OCI-LY3 (cell line): ENCODE measurements around the gene PELI1.

Source experiments
- H2AFZ ChIP-seq: fragments of 200-600, 300-600 bp; shearing (Covaris generic); 2 replicates; pipeline ENCODE4 v1.6.0; 2014; ENCODE audit warnings: antibody characterized with exemption, low read depth, low read length
- H3K27ac ChIP-seq: fragments of 200-600, 300-600 bp; sonication (generic); 2 replicates; pipeline ENCODE4 v1.5.1; 2014; ENCODE audit warnings: mild to moderate bottlenecking, low read length, moderate library complexity, mixed read lengths
- H3K27me3 ChIP-seq: fragments of 200-600, 300-600 bp; sonication (generic); 2 replicates; pipeline ENCODE4 v1.6.1; 2014; ENCODE audit warnings: low read depth, low read length, mixed read lengths
- H3K36me3 ChIP-seq: fragments of 200-600, 300-600 bp; sonication (generic); replicated peaks from 2 replicates; pipeline ENCODE3; 2014; ENCODE audit warnings: low read depth, low read length, mixed read lengths
- H3K4me1 ChIP-seq: fragments of 300-600, 200-600 bp; sonication (generic); 2 replicates; pipeline ENCODE4 v1.6.1; 2014; ENCODE audit warnings: low read length, mixed read lengths
- H3K4me2 ChIP-seq: fragments of 200-600, 300-600 bp; sonication (generic); 2 replicates; pipeline ENCODE4 v1.6.1; 2014; ENCODE audit warnings: low read length, mixed read lengths
- H3K4me3 ChIP-seq: fragments of 300-600, 200-600 bp; sonication (generic); 2 replicates; pipeline ENCODE4 v1.5.1; 2014; ENCODE audit warnings: antibody characterized with exemption, mild to moderate bottlenecking, low read length, moderate library complexity
- H3K79me2 ChIP-seq: fragments of 300-600, 200-600 bp; shearing (Covaris generic); 2 replicates; pipeline ENCODE4 v1.6.1; 2014; ENCODE audit warnings: mild to moderate bottlenecking, low read length, mixed read lengths
- H3K9ac ChIP-seq: fragments of 300-600, 200-600 bp; shearing (Covaris generic); 2 replicates; pipeline ENCODE4 v1.6.0; 2014; ENCODE audit warnings: mild to moderate bottlenecking, low read length, moderate library complexity
- H3K9me3 ChIP-seq: fragments of 200-600, 300-600 bp; shearing (Covaris generic); 2 replicates; pipeline ENCODE4 v1.6.1; 2014; ENCODE audit warnings: low read length, mixed read lengths; ENCODE audit not compliant: insufficient read depth
- H4K20me1 ChIP-seq: fragments of 200-600, 300-600 bp; sonication (generic); 2 replicates; pipeline ENCODE4 v1.6.1; 2016; ENCODE audit warnings: low read length, mixed read lengths; ENCODE audit not compliant: insufficient read depth
- EZH2phosphoT487 ChIP-seq: fragments of 200-600 bp; shearing (Covaris generic); IDR thresholded peaks from 2 replicates; pipeline ENCODE4 v1.6.1; 2018; ENCODE audit warnings: antibody characterized with exemption, mixed run types, low read depth
- TF ChIP-seq, protein P1 (sequence below): fragments of 200-600, 300-600 bp; sonication (generic); IDR thresholded peaks from 2 replicates; pipeline ENCODE4 v1.5.1; 2014; ENCODE audit warnings: antibody characterized with exemption, low read length, low read depth

The PELI1 gene

DNA sequence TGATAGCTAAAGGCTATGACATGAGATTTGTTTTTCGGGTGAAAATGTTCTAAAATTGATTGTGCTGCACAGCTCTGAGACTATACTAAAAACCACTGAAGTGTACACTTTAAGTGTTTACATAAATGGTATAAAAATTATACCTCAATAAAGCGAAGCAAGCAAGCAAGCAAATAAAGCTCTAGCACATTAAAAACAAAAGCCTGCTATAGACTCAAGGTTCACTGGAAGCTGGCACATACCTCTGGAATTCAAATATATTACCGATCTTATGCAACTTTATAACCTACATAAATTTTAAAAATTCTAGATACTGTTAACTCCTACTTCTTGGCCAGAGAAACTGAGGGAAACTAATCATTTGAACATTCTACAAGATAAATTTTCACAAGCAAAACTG is 20.1 kb downstream of the PELI1 start:
- H3K4me1 ChIP-seq = peaks cover 20% of the 10 kb centered on the region
- TF ChIP-seq, protein P1, sequence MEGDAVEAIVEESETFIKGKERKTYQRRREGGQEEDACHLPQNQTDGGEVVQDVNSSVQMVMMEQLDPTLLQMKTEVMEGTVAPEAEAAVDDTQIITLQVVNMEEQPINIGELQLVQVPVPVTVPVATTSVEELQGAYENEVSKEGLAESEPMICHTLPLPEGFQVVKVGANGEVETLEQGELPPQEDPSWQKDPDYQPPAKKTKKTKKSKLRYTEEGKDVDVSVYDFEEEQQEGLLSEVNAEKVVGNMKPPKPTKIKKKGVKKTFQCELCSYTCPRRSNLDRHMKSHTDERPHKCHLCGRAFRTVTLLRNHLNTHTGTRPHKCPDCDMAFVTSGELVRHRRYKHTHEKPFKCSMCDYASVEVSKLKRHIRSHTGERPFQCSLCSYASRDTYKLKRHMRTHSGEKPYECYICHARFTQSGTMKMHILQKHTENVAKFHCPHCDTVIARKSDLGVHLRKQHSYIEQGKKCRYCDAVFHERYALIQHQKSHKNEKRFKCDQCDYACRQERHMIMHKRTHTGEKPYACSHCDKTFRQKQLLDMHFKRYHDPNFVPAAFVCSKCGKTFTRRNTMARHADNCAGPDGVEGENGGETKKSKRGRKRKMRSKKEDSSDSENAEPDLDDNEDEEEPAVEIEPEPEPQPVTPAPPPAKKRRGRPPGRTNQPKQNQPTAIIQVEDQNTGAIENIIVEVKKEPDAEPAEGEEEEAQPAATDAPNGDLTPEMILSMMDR = no peak
- TF ChIP-seq EZH2phosphoT487 = no peak
- H3K36me3 ChIP-seq = peaks cover 21% of the 10 kb centered on the region
- no peaks in the 10 kb centered on the region for H3K27me3 ChIP-seq
- no peak overlapping the region for H3K9ac ChIP-seq
- H3K4me3 ChIP-seq = no peak overlapping the region
- H3K79me2 ChIP-seq = peaks cover 93% of the 10 kb centered on the region
- H3K27ac ChIP-seq = no peak overlapping the region
- peaks cover 88% of the 10 kb centered on the region for H4K20me1 ChIP-seq
- no peak overlapping the region for H3K4me2 ChIP-seq
- H2AFZ ChIP-seq = no peak overlapping the region
- no peaks in the 10 kb centered on the region for H3K9me3 ChIP-seq

DNA sequence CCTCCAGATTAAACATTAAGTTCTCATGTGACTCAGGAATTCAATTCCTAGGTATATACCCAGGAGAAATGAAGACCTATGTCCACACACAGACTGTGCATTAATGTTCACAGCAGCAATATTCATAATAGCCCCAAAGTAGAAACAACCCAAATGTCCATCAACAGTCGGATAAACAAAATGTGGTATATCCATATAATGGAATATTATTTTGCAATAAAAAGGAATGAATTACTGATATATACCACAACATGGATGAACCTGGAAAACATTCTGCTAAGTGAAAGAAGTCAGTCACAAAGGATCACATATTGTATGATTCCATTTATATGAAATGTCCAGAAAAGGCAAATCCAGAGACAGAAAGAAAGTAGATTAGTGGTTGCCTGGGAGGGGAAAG is 20.5 kb downstream of the PELI1 start:
- H4K20me1 ChIP-seq = peaks cover 85% of the 10 kb centered on the region
- no peak overlapping the region for H3K4me2 ChIP-seq
- H3K36me3 ChIP-seq = peaks cover 21% of the 10 kb centered on the region
- H3K27ac ChIP-seq = no peak overlapping the region
- no peak overlapping the region for H3K4me3 ChIP-seq
- H3K27me3 ChIP-seq = no peaks in the 10 kb centered on the region
- TF ChIP-seq EZH2phosphoT487 = no peak
- TF ChIP-seq, protein P1 = no peak
- peaks cover 24% of the 10 kb centered on the region for H3K4me1 ChIP-seq
- no peak overlapping the region for H3K9ac ChIP-seq
- H3K79me2 ChIP-seq = peaks cover 93% of the 10 kb centered on the region
- no peaks in the 10 kb centered on the region for H3K9me3 ChIP-seq
- H2AFZ ChIP-seq = no peak overlapping the region

GRCh38 chr2:64122358-64122757 is 21.9 kb downstream of the PELI1 start:
- H3K27ac ChIP-seq = no peak overlapping the region
- H3K79me2 ChIP-seq = peaks cover 90% of the 10 kb centered on the region
- no peak overlapping the region for H2AFZ ChIP-seq
- no peak overlapping the region for H3K4me3 ChIP-seq
- peaks cover 78% of the 10 kb centered on the region for H4K20me1 ChIP-seq
- no peak overlapping the region for H3K9ac ChIP-seq
- no peak for TF ChIP-seq EZH2phosphoT487
- TF ChIP-seq, protein P1 = no peak
- no peaks in the 10 kb centered on the region for H3K9me3 ChIP-seq
- H3K4me1 ChIP-seq = peaks cover 25% of the 10 kb centered on the region
- peak overlapping the region; percentile 57 for H3K4me2 ChIP-seq
- H3K36me3 ChIP-seq = peaks cover 21% of the 10 kb centered on the region
- H3K27me3 ChIP-seq = no peaks in the 10 kb centered on the region

DNA sequence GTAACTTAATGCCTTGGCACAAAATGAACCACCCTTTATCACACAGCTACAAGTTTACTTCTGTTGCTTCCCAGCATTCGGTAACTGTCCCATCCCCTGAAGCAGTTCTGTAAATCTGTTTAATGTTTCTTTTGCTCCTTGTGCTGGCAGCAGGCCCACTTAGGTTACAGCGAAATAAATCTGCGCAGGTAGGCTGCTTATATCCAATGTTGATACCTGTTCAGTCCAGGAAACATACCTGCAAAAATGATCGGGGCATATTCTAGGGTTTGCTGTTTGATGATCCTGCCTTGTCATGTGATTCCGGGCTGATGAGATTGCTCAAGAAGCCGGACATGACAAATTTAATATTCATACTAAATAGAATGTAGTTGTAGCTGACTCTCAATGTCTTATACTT is 23.3 kb downstream of the PELI1 start:
- Histone ChIP-seq H2AFZ (no peak overlapping the region), H3K4me1 (peaks cover 36% of the 10 kb centered on the region), H3K9ac (no peak overlapping the region), H3K27me3 (no peaks in the 10 kb centered on the region), H3K27ac (no peak overlapping the region), H3K9me3 (no peaks in the 10 kb centered on the region), H3K36me3 (peaks cover 17% of the 10 kb centered on the region), H3K79me2 (peaks cover 90% of the 10 kb centered on the region), H3K4me2 (no peak overlapping the region), H3K4me3 (no peak overlapping the region), H4K20me1 (peaks cover 76% of the 10 kb centered on the region)
- no peak for TF ChIP-seq EZH2phosphoT487

DNA sequence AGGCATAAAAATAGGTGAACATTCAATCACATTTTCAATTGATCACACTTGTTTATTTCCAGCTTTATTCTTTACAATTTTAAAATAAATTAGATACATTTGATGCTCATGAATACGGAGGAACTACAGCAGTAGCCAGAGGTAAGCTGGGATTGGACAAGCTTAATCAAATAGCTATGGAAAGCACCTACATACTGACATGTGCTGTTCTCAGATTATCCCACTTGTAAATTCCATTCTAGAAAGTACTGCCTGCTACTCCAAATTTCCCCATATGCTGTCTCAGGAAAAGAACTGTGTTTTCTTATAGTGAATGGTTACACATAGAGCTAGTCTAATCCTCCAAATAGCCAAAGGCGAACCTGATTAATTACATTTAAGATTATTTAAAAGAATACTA is 24.2 kb downstream of the PELI1 start:
- H3K79me2 ChIP-seq = peaks cover 90% of the 10 kb centered on the region
- no peak overlapping the region for H3K4me3 ChIP-seq
- no peak overlapping the region for H3K4me2 ChIP-seq
- H3K36me3 ChIP-seq = peaks cover 17% of the 10 kb centered on the region
- H3K9me3 ChIP-seq = no peaks in the 10 kb centered on the region
- H4K20me1 ChIP-seq = peaks cover 78% of the 10 kb centered on the region
- H3K9ac ChIP-seq = no peak overlapping the region
- H3K27me3 ChIP-seq = no peaks in the 10 kb centered on the region
- peaks cover 45% of the 10 kb centered on the region for H3K4me1 ChIP-seq
- H3K27ac ChIP-seq = no peak overlapping the region
- no peak for TF ChIP-seq EZH2phosphoT487
- TF ChIP-seq, protein P1 = no peak
- H2AFZ ChIP-seq = no peak overlapping the region
